KBM-7 (cell line): ENCODE results near the gene GPR153.

Experiments
- DNase-seq: peaks from one replicate; pipeline ENCODE4 v3.0.0-alpha.2; 2015
- in situ Hi-C: fragments of 300-500 bp; cut with MboI; formaldehyde crosslinking; loops from 2 replicates; pipeline ENCODE4 v1.14.3; 2020; ENCODE audit warnings: low sequenced_read_pairs, low pct_unique_long_range_greater_than_20kb, mixed read lengths

Gene GPR153

DNA sequence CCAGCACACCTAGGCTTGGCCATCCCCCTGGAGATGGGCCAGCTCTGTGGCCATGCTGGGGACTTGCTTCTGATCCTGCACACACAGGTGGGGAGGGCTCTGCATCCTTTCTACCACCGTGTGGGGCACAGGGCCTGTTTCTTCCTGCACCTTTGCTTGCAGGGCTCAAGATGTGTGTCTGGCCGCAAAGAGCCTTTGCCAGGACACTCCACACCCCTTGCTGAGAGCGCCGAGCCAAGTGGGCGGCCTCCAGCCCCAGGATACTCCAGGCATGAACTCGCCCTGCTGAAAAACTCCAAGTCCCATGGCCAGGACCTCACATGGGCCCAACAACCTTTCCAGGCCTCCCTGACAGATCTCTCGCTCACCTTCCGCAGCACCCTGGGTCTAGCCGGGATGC is 11.6 kb upstream of the GPR153 start:
- in situ Hi-C loops: no loop called here
- DNase-seq: no peak

- in situ Hi-C loops: no loop called here
Measured at GRCh38 chr1:6271554-6271953, 10.7 kb upstream of the GPR153 start.

GRCh38 chr1:6271006-6271405 is 10.1 kb upstream of the GPR153 start:
- in situ Hi-C loops: no loop called here
- no peak for DNase-seq

More at GRCh38 chr1:6271554-6271953, 10.7 kb upstream of the GPR153 start:
- DNase-seq: no peak

- no peak for DNase-seq
- in situ Hi-C loops: no loop called here
Measured at GRCh38 chr1:6270401-6270800, 9.5 kb upstream of the GPR153 start.

DNA sequence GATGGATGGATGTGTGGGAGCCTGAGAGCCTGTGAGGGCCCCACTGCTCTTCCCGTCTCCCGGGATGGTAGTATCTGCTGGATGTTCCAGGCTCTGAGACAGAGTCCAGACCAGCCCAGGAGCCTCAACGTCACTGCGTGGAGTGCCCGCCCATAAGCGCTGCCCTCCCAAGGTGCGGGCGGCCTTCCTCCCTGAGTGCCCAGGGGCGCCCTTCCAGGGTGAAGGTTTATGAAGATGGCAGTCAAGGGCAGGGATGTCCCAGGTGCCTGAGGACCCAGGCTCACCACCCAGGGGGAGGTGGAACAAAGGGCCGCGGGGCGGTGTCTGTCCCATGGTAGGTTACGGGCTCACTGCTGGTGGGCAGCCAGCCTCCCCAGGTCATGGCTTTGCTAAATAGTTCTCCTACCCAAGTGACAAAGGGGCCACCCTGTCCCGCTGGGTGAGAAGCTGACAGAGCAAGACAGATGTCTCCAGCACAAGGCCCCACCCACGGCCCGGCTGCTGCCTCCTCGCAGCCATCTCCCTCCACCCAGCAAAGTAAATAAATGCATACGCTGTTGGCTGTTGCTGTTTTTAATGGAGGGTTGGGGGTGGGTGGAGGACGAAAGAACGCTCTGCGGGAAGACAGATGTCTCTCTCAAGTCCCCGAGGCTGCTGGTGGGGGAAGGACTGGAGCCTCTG is 9.0 kb upstream of the GPR153 start:
- in situ Hi-C loops: no loop called here
- no peak for DNase-seq

DNA sequence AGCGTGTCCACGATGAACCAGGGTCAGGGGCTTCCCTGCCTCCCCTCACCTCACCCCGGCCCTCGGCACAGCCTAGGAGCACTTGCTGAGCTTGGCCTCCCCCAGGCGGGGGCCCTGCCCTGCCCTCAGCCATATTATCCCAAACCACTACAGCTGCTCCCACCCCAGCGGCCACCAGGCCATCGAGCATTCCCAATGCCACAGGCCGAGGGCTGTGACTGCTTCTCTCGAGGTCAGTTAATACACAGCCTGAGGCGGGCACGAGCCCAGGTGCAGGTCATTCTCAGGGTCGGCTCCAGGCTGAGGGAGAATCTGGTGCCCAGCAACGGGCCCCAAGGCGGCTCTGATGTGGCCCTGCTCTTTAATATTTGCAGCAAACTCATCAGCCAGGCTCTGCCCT is 8.4 kb upstream of the GPR153 start:
- in situ Hi-C loops: no loop called here
- DNase-seq: no peak

DNA sequence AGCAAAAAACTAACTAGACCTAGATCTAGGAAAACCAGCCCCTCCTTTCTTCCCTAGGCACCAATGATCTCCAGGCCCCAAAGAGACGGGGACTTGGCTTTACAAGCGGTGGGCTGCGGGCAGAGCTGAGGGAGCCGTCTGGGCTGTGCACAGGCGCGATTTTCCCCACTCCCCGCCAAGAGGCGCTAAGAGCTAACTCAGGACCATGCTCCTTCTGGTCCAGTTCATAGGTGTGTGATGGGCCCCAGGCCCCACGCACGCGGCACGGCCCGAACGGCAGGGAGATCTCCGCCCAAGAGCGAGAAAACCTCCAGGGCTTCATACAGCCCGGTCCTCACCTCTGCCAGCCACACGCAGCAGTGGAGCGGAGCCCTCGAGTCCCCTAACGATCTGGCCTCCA is 7.5 kb upstream of the GPR153 start:
- no peak for DNase-seq
- in situ Hi-C loops: no loop called here

DNA sequence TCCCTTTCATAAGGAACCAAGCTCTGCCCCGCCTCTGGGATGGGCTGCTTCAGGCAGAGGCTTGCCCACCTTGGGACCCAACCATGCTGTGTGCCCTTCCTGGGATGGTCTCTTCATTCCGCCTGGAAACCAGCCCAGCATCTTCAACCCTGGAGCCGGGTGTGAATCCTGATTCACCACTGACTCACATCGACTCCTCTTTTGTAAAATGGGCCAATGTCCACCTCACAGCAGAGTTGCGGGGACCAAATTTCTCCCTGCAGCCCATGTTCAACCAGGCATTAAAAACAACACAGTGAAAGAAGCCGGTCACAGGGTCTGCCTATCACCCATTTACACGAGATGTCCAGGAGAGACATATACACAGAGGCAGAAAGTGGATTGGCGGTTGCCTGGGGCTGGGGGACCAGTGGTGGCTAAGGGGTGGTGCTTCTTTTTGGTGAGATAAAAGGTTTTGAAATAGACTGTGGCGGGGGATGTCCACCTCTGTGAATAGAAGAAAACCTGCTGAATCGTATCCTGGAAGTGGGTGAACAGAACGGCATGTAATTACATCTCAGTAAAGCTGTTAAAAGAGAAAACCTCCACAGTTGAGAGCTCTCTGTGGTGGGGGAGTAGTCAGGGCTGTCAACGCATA is 6.9 kb upstream of the GPR153 start:
- in situ Hi-C loops: no loop called here
- DNase-seq: no peak

DNA sequence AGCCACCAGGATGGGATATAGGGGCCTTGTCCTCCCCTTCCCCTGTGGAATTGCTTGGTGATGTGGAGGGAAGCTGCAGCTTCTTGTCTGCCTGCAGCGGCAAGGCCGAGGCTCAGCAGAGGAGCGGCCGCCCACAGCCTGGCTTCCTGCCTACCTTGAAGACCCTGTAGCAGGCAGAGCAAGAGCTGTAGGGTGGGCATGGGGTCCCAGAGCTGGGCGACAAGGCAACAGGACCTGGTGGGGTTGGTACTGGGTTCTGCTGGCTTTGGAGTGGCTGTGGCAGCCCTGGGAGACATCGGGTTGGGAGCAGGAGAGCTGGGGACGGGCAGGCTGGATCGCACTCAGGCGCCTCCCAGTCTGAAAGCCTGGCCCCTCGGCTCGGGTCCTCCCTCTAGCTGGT is 5.7 kb upstream of the GPR153 start:
- in situ Hi-C loops: no loop called here

GRCh38 chr1:6265151-6265550 is 4.3 kb upstream of the GPR153 start:
- no peak for DNase-seq
- in situ Hi-C loops: no loop called here

More for the DNA sequence above, 5.7 kb upstream of the GPR153 start:
- DNase-seq: no peak

DNA sequence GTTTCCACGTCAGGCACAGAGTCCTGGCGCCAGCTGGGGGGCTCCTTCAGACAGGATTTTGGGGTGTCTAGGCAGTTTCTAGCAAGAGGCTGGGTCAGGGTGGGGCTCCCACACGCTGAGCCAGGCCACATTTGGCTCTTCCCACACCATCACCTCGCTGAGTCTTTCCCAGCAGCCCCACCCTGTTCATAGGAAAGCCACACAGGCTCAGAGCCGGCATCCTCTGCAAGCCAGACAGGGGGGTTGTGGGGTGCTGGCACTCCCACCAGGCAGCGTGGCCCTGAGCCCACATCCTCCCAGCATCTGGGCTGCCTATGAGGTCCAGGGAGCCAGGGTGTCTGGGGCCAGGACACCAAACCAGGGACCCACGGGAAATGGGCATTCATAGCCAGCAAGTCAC is 2.8 kb upstream of the GPR153 start:
- in situ Hi-C loops: no loop called here
- DNase-seq: no peak

DNA sequence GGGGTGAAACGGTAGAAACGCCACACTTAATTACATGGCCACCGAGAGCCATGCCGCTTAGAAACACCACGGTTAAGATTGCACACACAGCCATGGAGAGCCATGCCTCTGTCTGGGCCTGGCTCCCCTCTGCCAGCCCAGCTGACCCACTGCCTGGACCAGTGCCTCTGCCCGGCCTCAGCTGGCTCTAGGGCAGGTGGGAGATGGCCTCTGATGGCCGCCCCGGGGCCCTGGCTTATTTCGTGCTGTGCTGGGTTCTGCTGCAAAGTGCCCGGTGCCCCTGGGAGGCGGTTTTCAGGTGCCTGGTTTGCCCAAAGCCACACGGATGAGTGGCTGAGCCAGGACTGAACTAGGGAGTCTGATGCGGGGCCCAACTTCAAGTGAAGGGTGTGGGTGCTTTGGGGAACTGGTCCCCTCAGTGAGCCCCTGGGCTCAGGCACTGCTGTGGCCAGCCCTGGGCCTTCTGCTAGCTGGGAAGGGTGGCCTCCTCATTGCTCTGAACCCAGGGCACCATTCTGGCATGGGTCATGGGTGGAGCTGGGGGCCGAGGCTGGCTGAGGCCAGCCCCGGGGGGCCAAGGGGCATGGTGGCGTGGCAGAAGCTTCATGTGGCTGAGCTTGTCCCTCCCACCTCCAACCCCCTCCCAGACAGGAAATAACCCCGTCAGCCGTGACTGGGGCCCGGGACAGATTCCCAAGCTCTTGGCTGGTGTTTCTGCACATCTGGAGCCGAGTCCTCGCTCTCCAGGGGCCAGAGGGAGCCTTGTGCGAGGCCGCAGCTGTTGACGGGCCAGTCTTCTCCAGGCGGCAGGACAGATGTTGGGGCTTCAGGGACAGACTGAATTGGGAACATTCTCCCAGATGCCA is 1.9 kb upstream of the GPR153 start:
- DNase-seq: no peak
- in situ Hi-C loops: no loop called here

DNA sequence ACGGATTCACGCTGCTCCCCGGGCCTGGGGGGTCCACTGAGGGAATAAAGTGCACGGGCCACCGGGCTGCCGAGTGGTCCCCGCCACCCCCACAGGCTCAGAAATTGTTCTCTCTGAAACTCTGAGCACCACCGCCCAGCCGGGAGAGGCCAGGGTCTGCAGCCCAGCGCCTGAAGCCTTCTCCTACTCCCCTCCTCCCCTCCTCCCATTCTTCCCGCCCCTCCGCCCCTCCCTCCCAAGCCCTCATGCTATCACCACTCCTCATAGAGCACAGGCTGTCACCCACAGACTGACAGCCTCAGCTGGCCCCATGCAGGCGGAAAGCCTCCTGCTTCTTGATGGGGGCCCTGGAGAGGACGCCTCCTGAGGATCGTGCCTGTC is 707 bp upstream of the GPR153 start:
- in situ Hi-C loops: no loop called here
- no peak for DNase-seq

- DNase-seq: no peak
- in situ Hi-C loops: no loop called here
Measured at GRCh38 chr1:6260433-6260934, 414 bp downstream of the GPR153 start.

- in situ Hi-C loops: loop anchor here (10.0 kb wide), 1 partner anchor 85 kb away; no protein-coding TSS in a partner anchor
- peak; percentile 83 for DNase-seq
Measured at GRCh38 chr1:6259491-6260362, 1.2 kb downstream of the GPR153 start.

- in situ Hi-C loops: loop anchor here (10.0 kb wide), 1 partner anchor 86 kb away; no protein-coding TSS in a partner anchor
Measured at GRCh38 chr1:6258675-6259074, 2.2 kb downstream of the GPR153 start.

GRCh38 chr1:6257541-6258069 is 3.3 kb downstream of the GPR153 start:
- in situ Hi-C loops: loop anchor here (10.0 kb wide), 1 partner anchor 87 kb away; no protein-coding TSS in a partner anchor
- no peak for DNase-seq

More at GRCh38 chr1:6258675-6259074, 2.2 kb downstream of the GPR153 start:
- no peak for DNase-seq

DNA sequence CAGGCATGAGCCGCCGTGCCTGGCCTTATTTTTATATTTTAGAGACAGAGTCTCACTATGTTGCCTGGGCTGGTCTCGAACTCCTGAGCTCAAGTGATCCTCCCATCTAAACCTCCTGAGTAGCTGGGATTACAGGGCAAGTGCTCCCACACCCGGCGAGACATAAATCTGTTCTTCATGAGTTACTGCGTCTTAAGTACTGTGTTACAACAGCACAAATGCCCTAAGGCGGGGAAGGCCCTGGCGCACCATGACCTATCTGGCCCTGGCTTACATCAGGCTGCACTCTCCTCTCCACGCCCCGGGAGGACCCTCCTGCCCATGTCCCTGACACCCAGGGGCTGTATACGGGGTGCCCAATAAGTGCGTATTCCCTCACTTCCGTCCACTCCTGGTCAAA is 4.3 kb downstream of the GPR153 start:
- DNase-seq: no peak
- in situ Hi-C loops: loop anchor here (10.0 kb wide), 1 partner anchor 88 kb away; no protein-coding TSS in a partner anchor
